Activated naive CD4-positive, alpha-beta T cell treated with anti-CD3 and anti-CD28 coated beads, Interleukin-2, amount 50 U/mL, for 24 hours (primary cell): ENCODE data around the gene MAMDC2.

Experiments used
- H3K27ac Mint-ChIP-seq: one replicate; pipeline ENCODE4 v1.8.0; 2021; ENCODE audit warnings: mild to moderate bottlenecking, mixed read lengths
- H3K27me3 Mint-ChIP-seq: one replicate; pipeline ENCODE4 v1.8.0; 2021; ENCODE audit warnings: mixed read lengths
- H3K36me3 Mint-ChIP-seq: one replicate; pipeline ENCODE4 v1.8.0; 2021; ENCODE audit warnings: mixed read lengths
- H3K4me1 Mint-ChIP-seq: one replicate; pipeline ENCODE4 v1.8.0; 2021; ENCODE audit warnings: mixed read lengths
- H3K4me3 Mint-ChIP-seq: one replicate; pipeline ENCODE4 v1.8.0; 2021; ENCODE audit warnings: mild to moderate bottlenecking, mixed read lengths
- H3K9me3 Mint-ChIP-seq: one replicate; pipeline ENCODE4 v1.8.0; 2021; ENCODE audit warnings: mixed read lengths

Gene MAMDC2, protein sequence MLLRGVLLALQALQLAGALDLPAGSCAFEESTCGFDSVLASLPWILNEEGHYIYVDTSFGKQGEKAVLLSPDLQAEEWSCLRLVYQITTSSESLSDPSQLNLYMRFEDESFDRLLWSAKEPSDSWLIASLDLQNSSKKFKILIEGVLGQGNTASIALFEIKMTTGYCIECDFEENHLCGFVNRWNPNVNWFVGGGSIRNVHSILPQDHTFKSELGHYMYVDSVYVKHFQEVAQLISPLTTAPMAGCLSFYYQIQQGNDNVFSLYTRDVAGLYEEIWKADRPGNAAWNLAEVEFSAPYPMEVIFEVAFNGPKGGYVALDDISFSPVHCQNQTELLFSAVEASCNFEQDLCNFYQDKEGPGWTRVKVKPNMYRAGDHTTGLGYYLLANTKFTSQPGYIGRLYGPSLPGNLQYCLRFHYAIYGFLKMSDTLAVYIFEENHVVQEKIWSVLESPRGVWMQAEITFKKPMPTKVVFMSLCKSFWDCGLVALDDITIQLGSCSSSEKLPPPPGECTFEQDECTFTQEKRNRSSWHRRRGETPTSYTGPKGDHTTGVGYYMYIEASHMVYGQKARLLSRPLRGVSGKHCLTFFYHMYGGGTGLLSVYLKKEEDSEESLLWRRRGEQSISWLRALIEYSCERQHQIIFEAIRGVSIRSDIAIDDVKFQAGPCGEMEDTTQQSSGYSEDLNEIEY

DNA sequence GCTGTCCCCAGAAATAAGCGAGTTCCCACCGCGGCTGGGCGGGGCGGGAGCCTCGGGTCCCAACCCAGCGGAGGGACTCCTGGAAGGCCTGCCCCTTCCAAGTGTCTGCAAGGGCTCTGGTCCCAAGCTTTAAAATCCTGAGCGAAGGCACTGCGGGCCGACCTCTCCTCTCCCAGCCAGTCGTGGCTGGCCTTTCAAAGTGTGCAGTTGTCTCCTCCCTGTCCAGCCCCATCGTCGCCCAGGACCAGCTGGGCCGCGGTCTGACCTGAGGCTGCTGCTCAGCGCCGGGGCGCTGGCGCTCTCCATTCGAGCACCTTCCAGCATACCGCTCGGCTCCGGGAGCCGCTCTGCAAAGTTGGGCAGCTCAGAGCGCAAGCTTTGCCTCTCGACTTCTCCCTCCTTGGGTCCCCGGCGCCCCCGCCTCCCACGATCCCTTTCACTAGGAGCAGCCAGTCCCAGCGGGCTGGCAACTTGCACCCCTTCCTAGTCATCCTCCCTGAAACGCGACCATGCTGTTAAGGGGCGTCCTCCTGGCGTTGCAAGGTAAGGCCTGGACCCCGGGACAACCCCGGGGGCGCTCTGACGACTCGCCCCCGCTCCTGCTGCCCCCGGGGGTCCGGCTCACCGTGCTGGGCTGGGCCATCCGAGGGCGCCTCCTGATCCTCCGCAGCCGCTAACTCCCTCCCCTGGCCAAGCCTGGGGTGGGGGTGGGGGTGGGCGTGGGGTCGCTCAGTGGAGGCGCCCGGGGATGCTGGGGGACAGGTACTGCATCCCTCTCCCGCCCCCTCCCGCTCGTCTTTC, at the start of gene MAMDC2:
Gene MAMDC2 (plus strand): TSS at position 160 of the 801 bp plus-strand sequence. CDS start 350 bp downstream, at position 510.
- Mint-ChIP-seq H3K9me3 (no peaks in the 10 kb centered on the region), H3K27me3 (peaks cover 49% of the 10 kb centered on the region), H3K27ac (no peak within 1 kb of the TSS), H3K4me1 (peaks cover 5% of the 10 kb centered on the region), H3K4me3 (peak within 1 kb of the TSS; percentile 54), H3K36me3 (no peaks in the 10 kb centered on the region)

DNA sequence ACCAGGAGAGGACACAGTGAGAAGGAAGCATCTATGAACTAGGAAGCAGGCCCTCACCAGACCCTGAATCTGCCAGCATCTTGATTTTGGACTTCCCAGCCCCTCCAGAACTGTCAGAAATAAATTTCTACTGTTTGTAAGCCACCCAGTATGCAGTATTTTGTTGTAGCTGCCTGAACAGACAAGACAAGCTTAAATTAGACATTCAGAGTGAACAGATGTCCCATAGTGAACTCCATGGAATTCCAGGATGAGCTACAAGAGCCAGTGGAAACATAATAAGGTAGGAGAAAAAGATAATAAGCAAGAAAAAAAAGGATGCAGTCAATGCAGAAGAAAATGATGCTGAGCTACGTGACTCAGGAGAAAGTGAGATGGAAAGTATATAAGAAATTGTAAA, 47.8 kb upstream of the MAMDC2 start:
- H3K4me1 Mint-ChIP-seq: no peaks in the 10 kb centered on the region
- no peaks in the 10 kb centered on the region for H3K36me3 Mint-ChIP-seq
- peaks cover 3% of the 10 kb centered on the region for H3K27me3 Mint-ChIP-seq
- no peak overlapping the region for H3K4me3 Mint-ChIP-seq
- H3K27ac Mint-ChIP-seq: no peak overlapping the region
- no peaks in the 10 kb centered on the region for H3K9me3 Mint-ChIP-seq

GRCh38 chr9:69996967-69997366, 46.7 kb upstream of the MAMDC2 start:
- Mint-ChIP-seq H3K9me3 (no peaks in the 10 kb centered on the region), H3K4me3 (no peak overlapping the region), H3K36me3 (no peaks in the 10 kb centered on the region), H3K4me1 (no peaks in the 10 kb centered on the region), H3K27me3 (peaks cover 3% of the 10 kb centered on the region), H3K27ac (no peak overlapping the region)

DNA sequence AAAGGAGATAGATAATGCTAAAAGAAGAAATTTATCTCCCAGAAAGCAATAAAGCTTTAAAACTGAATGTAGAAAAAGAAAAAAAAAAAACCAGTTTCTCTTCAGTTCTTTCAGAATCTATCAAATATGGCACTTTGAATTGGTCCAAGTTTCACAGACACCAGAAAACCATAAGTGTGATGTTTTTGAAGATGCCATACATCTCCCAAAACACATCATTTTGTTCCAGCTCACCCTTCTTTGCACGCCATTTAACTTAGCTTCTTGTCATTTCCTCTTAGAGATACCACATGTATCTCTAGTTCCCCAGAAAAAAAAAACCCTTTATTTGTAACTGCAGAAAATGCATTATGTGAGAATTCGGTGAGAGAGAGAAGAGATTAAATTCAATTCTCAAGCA, 46.1 kb upstream of the MAMDC2 start:
- Mint-ChIP-seq H3K4me1 (no peaks in the 10 kb centered on the region), H3K27me3 (peaks cover 3% of the 10 kb centered on the region), H3K4me3 (no peak overlapping the region), H3K9me3 (no peaks in the 10 kb centered on the region), H3K36me3 (no peaks in the 10 kb centered on the region), H3K27ac (no peak overlapping the region)

- no peaks in the 10 kb centered on the region for H3K36me3 Mint-ChIP-seq
- no peaks in the 10 kb centered on the region for H3K9me3 Mint-ChIP-seq
- no peak overlapping the region for H3K27ac Mint-ChIP-seq
- H3K4me3 Mint-ChIP-seq: no peak overlapping the region
- H3K4me1 Mint-ChIP-seq: no peaks in the 10 kb centered on the region
- no peaks in the 10 kb centered on the region for H3K27me3 Mint-ChIP-seq
Measured at GRCh38 chr9:69999315-69999714, 44.3 kb upstream of the MAMDC2 start.

GRCh38 chr9:70000469-70000868, 43.2 kb upstream of the MAMDC2 start:
- H3K4me1 Mint-ChIP-seq: no peaks in the 10 kb centered on the region

GRCh38 chr9:70003901-70004714, 39.5 kb upstream of the MAMDC2 start:
- H3K4me3 Mint-ChIP-seq: no peak overlapping the region
- H3K9me3 Mint-ChIP-seq: no peaks in the 10 kb centered on the region
- no peaks in the 10 kb centered on the region for H3K4me1 Mint-ChIP-seq
- H3K27ac Mint-ChIP-seq: no peak overlapping the region
- H3K36me3 Mint-ChIP-seq: no peaks in the 10 kb centered on the region
- peaks cover 7% of the 10 kb centered on the region for H3K27me3 Mint-ChIP-seq

More at GRCh38 chr9:70000469-70000868, 43.2 kb upstream of the MAMDC2 start:
- Mint-ChIP-seq H3K27ac (no peak overlapping the region), H3K27me3 (peaks cover under 1% of the 10 kb centered on the region), H3K9me3 (no peaks in the 10 kb centered on the region), H3K4me3 (no peak overlapping the region), H3K36me3 (no peaks in the 10 kb centered on the region)

DNA sequence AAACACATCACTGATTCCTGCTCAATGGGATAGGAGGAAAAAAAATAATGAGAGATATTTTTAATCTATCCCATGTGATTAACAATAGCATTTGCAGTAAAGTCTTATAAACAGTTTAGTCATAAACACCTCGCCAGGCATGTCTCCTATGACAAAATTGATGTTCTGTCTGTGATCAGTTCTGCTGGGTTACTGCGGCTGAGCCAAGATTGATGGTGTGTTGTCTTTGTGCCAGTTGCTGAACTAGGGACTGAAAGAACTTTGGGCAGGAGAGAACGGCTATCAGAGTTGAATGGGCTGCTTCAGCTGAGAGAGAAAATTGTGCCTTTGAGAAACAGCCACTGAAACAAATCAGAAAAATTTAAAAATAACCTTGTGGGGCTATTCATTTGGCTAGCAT, 37.3 kb upstream of the MAMDC2 start:
- Mint-ChIP-seq H3K4me3 (no peak overlapping the region), H3K27me3 (peaks cover 7% of the 10 kb centered on the region), H3K36me3 (no peaks in the 10 kb centered on the region), H3K27ac (no peak overlapping the region), H3K9me3 (no peaks in the 10 kb centered on the region), H3K4me1 (no peaks in the 10 kb centered on the region)

DNA sequence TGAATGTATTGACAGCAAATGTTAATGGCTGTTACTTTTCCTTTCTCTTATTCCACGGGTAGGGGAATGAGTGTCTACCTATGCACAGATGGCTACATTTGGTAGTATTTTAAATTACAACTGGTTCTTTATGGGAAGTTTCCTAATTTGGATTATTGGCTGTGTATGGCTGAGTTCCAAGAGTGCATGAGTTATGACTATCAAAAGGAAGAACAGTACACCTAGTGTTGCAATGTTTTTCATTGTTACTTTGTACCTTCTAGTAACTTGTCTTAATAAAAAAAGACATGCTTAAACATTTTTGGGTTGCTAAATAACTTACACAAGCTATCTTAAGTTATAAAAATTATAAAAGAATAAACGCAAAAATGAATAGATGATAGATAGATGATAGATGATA, 35.8 kb upstream of the MAMDC2 start:
- Mint-ChIP-seq H3K4me1 (no peaks in the 10 kb centered on the region), H3K9me3 (no peaks in the 10 kb centered on the region), H3K27me3 (peaks cover 9% of the 10 kb centered on the region), H3K4me3 (no peak overlapping the region), H3K27ac (no peak overlapping the region), H3K36me3 (no peaks in the 10 kb centered on the region)

GRCh38 chr9:70010015-70010414, 33.6 kb upstream of the MAMDC2 start:
- Mint-ChIP-seq H3K4me3 (no peak overlapping the region), H3K4me1 (no peaks in the 10 kb centered on the region), H3K9me3 (no peaks in the 10 kb centered on the region), H3K27me3 (peaks cover 9% of the 10 kb centered on the region), H3K36me3 (no peaks in the 10 kb centered on the region), H3K27ac (no peak overlapping the region)

- no peaks in the 10 kb centered on the region for H3K4me1 Mint-ChIP-seq
- no peaks in the 10 kb centered on the region for H3K36me3 Mint-ChIP-seq
- H3K27ac Mint-ChIP-seq: no peak overlapping the region
- H3K27me3 Mint-ChIP-seq: peaks cover 4% of the 10 kb centered on the region
- H3K4me3 Mint-ChIP-seq: no peak overlapping the region
- no peaks in the 10 kb centered on the region for H3K9me3 Mint-ChIP-seq
Measured at GRCh38 chr9:70011366-70011765, 32.3 kb upstream of the MAMDC2 start.

DNA sequence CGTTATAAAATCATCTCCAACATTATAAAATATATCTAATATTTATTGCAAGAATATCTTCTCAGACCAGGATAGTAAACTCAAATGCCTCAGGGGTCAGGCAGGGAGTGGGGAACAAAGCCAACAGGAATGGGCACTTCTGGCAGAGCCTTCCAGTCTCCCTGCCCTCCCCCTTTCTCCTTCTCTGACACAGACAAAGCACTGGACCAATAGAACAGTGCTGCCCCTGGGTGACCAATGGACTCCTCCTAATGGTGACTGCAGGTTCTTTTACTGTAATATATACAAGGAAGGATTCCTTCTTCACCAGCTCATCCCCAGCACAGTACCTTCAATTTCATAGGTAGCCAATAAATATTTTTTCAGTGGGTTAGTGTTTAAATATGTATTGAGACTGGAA, 31.1 kb upstream of the MAMDC2 start:
- H3K27ac Mint-ChIP-seq: no peak overlapping the region
- H3K36me3 Mint-ChIP-seq: no peaks in the 10 kb centered on the region
- H3K4me1 Mint-ChIP-seq: no peaks in the 10 kb centered on the region
- H3K4me3 Mint-ChIP-seq: no peak overlapping the region
- peaks cover 6% of the 10 kb centered on the region for H3K27me3 Mint-ChIP-seq
- no peaks in the 10 kb centered on the region for H3K9me3 Mint-ChIP-seq

GRCh38 chr9:70013598-70014196, 30.0 kb upstream of the MAMDC2 start:
- Mint-ChIP-seq H3K4me1 (no peaks in the 10 kb centered on the region), H3K27ac (no peak overlapping the region), H3K9me3 (no peaks in the 10 kb centered on the region), H3K27me3 (peaks cover 7% of the 10 kb centered on the region), H3K36me3 (no peaks in the 10 kb centered on the region), H3K4me3 (no peak overlapping the region)

- Mint-ChIP-seq H3K27me3 (peaks cover 8% of the 10 kb centered on the region), H3K4me3 (no peak overlapping the region), H3K9me3 (no peaks in the 10 kb centered on the region), H3K4me1 (no peaks in the 10 kb centered on the region), H3K27ac (no peak overlapping the region), H3K36me3 (no peaks in the 10 kb centered on the region)
Measured at GRCh38 chr9:70015099-70015498, 28.5 kb upstream of the MAMDC2 start.

DNA sequence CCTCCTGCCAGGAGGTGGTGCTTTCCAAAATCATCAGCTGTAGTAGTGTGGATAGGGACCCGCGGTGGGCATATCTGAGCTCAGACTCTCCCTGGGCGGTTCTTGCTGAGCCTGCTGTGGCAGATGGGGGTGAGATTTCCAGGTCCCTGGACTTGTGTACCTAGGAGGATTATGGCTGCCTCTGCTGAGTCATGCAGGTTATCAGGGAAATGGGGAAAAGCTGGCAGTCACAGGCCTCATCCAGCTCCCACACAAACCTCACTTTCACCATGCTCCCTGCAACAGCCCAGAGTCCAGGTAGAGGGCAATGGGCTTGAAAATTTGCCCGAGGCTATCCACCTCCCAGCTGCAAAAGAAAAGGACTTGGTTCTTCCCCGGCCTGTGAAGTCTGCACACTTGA, 23.4 kb upstream of the MAMDC2 start:
- Mint-ChIP-seq H3K4me1 (no peaks in the 10 kb centered on the region), H3K4me3 (no peak overlapping the region), H3K36me3 (peaks cover 3% of the 10 kb centered on the region), H3K27me3 (peaks cover 11% of the 10 kb centered on the region), H3K27ac (no peak overlapping the region), H3K9me3 (peaks cover 5% of the 10 kb centered on the region)
